Measurements from ENCODE around the gene EXOC3L4. TPM values are rescaled to one million over a fixed set of nuclear protein-coding genes. Genes with fewer than 3 reads are reported as not detected.

EXOC3L4 gene
- total and polyA plus RNA-seq, 9 of the 15 experiments (the other 6 are each of a cell fraction or from before 2014, with no cell fraction given): 0.10 to 6.7 (median 0.98) TPM; not detected in 1

DNA sequence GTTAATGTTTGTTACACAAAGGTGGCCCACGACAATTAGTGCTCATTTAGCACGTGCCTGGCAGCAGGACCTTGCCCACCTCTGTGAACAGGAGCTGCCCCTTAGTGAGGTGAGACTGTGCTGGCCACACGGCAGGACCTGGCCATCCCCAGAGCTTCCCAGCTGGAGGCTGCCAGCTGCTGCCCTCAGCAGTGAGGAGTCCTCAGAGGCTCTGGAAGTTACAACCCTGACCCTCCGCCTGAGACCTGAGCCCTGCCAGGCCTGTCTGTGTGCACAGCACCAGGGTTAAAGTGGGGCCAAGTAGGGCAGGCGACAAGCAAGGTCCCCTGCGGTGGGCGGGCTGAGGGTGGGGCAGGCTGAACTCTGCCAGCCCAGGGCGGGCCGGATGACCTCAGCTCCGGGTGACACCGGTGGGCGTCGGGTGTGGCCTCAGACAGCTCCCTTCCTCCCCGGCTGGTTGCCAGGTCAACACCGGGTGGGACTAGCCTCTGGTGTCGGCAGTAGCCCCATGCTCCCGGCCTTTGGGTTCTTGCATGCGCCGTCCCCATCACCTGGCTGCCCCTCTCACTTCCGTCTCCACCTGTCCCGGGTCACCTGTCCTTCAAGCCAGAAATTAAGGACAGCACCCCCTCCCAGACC is 19.7 kb upstream of the EXOC3L4 start (continued):
- TF ChIP-seq, protein P1, sequence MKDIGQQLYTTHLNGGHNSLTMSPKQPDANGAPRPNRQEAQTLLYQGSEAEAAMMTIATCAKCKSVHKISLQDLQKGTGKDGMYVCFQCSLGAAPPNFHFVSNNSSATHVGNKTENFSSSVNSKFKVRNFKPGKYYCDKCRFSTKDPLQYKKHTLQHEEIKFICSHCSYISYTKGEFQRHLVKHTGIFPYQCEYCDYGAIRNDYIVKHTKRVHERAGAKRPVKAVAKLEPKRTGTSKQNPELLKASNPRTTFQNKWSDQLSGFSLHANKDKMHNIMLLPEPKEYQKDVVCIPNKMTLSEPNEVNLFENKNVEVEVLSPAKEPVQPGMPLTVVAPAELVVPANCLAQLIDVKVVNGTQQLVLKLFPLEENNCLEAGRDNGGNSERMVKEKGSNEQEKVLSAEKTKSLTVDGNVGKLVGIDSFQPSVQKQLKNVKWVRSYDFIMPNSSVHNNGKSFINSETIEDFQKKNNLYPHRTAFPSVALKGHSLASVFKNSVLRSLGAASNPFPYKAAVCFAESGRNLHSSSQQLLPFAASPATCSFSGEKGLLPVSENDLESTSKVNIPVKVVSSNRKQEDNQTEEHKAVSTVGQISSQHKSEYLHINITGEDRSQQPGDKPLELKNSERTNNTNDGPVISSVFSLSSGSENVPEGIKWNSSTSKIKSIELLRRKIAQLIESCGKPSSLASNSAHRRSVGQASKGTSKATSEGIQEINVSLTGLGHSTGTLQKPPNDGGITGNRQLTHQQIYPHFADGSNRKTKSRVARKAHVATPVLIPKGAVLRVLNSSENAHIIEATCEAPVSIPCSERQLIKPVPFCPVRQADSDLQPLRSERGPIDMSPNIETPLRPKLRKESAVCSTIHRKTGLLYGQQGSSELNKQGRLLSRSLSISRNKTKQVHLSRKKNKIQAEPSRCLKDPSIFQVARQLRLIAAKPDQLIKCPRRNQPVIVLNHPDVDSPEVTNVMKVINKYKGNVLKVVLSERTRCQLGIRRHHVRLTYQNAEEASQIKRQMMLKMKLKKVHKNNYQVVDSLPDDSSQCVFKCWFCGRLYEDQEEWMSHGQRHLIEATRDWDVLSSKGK (CRISPR knock-in tag; IDR thresholded peaks at IDR 0.05): no peak
- TF ChIP-seq RBBP5 (IDR thresholded peaks at IDR 0.05; ENCODE audit: borderline replicate concordance, insufficient read depth, low read length, poor library complexity, severe bottlenecking) (peak; percentile 20), EGR1 (conservative IDR thresholded peaks at IDR 0.05) (peak; percentile 58), ZNF551 (CRISPR knock-in tag; IDR thresholded peaks at IDR 0.05) (no peak), SIN3A (IDR thresholded peaks at IDR 0.05; ENCODE audit: borderline replicate concordance in 2 of 2, control insufficient read depth in 1 of 2, low read depth in 2 of 2, low read length in 2 of 2) (no peak), ZBTB9 (CRISPR knock-in tag; IDR thresholded peaks at IDR 0.05) (no peak), YBX1 (IDR thresholded peaks at IDR 0.05) (no peak), CHD1 (IDR thresholded peaks at IDR 0.05; ENCODE audit: low read length) (no peak), NRF1 (conservative IDR thresholded peaks at IDR 0.05 in 1 of 2, IDR thresholded peaks at IDR 0.05 in 1 of 2) (no peak), ZNF408 (CRISPR knock-in tag; IDR thresholded peaks at IDR 0.05; ENCODE audit: low read depth) (no peak), L3MBTL2 (IDR thresholded peaks at IDR 0.05) (no peak), NFE2 (IDR thresholded peaks at IDR 0.05; ENCODE audit: low read depth) (no peak), STAT5B (CRISPR knock-in tag; IDR thresholded peaks at IDR 0.05) (no peak), SP2 (IDR thresholded peaks at IDR 0.05; ENCODE audit: extremely low read depth, low read depth, low read length, poor library complexity, severe bottlenecking) (no peak), WHSC1 (IDR thresholded peaks at IDR 0.05; ENCODE audit: low read length) (no peak), RFX1 (IDR thresholded peaks at IDR 0.05) (peak; percentile 65; the same call in 1 of the 2 replicates), EP300 (IDR thresholded peaks at IDR 0.05; ENCODE audit: low read length) (no peak), EHMT2 (IDR thresholded peaks at IDR 0.05) (no peak), THRB (CRISPR knock-in tag; conservative IDR thresholded peaks at IDR 0.05) (no peak), BRD4 (IDR thresholded peaks at IDR 0.05) (no peak)
- TF ChIP-seq, protein P2, sequence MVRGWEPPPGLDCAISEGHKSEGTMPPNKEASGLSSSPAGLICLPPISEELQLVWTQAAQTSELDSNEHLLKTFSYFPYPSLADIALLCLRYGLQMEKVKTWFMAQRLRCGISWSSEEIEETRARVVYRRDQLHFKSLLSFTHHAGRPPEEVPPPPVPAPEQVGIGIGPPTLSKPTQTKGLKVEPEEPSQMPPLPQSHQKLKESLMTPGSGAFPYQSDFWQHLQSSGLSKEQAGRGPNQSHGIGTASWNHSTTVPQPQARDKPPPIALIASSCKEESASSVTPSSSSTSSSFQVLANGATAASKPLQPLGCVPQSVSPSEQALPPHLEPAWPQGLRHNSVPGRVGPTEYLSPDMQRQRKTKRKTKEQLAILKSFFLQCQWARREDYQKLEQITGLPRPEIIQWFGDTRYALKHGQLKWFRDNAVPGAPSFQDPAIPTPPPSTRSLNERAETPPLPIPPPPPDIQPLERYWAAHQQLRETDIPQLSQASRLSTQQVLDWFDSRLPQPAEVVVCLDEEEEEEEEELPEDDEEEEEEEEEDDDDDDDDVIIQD (CRISPR knock-in tag; IDR thresholded peaks at IDR 0.05): no peak
